HepG2 (cell line): ENCODE data around the gene PLEKHM2. TPM values are rescaled to one million over a fixed set of nuclear protein-coding genes. Genes with fewer than 3 reads are reported as not detected.

Experiments
- ATAD3A ChIP-seq: sonication (generic); formaldehyde crosslinking; IDR thresholded peaks from 2 replicates; pipeline ENCODE4 v1.4.0; 2020; ENCODE audit warnings: missing genetic modification reagents
- ATF5 ChIP-seq: sonication (generic); formaldehyde crosslinking; IDR thresholded peaks from 2 replicates; pipeline ENCODE4 v1.4.0; 2020; ENCODE audit warnings: mild to moderate bottlenecking, low read depth, missing genetic modification reagents
- FIP1L1 ChIP-seq: fragments of 200-400 bp; formaldehyde crosslinking; IDR thresholded peaks from 2 replicates; pipeline ENCODE4 v1.6.1; 2018; ENCODE audit warnings: low read depth, mild to moderate bottlenecking, low read length, moderate library complexity, borderline replicate concordance; ENCODE audit not compliant: insufficient read depth
- HOXA7 ChIP-seq: sonication (generic); formaldehyde crosslinking; IDR thresholded peaks from 2 replicates; pipeline ENCODE4 v1.8.1; 2022; ENCODE audit warnings: mild to moderate bottlenecking, missing genetic modification reagents, moderate library complexity
- JUN ChIP-seq: sonication (generic); formaldehyde crosslinking; IDR thresholded peaks from 2 replicates; pipeline ENCODE4 v1.4.0; 2020; ENCODE audit warnings: mild to moderate bottlenecking, missing genetic modification reagents
- KMT2A ChIP-seq: sonication (generic); formaldehyde crosslinking; IDR thresholded peaks from 2 replicates; pipeline ENCODE4 v1.4.0; 2020; ENCODE audit warnings: missing genetic modification reagents
- MYC ChIP-seq: sonication (generic); formaldehyde crosslinking; IDR thresholded peaks from 2 replicates; pipeline ENCODE4 v1.9.0; 2021; ENCODE audit warnings: missing genetic modification reagents, borderline replicate concordance
- POLR2AphosphoS2 ChIP-seq: IDR thresholded peaks from 2 replicates; pipeline ENCODE4 v1.6.1; 2011; ENCODE audit warnings: low read depth, low read length, improper control_type of control experiment
- SMYD3 ChIP-seq: sonication (generic); formaldehyde crosslinking; IDR thresholded peaks from 2 replicates; pipeline ENCODE4 v1.8.1; 2023; ENCODE audit warnings: mild to moderate bottlenecking, missing genetic modification reagents
- THAP7 ChIP-seq: sonication (generic); formaldehyde crosslinking; IDR thresholded peaks from 2 replicates; pipeline ENCODE4 v1.8.1; 2023; ENCODE audit warnings: mild to moderate bottlenecking, missing genetic modification reagents
- THAP8 ChIP-seq: sonication (generic); formaldehyde crosslinking; IDR thresholded peaks from 2 replicates; pipeline ENCODE4 v1.5.1; 2020; ENCODE audit warnings: missing genetic modification reagents, mild to moderate bottlenecking, borderline replicate concordance
- ZBTB4 ChIP-seq: sonication (generic); formaldehyde crosslinking; IDR thresholded peaks from 2 replicates; pipeline ENCODE4 v1.4.0; 2020; ENCODE audit warnings: missing genetic modification reagents, mild to moderate bottlenecking, borderline replicate concordance
- ZFP1 ChIP-seq: IDR thresholded peaks from 2 replicates; pipeline ENCODE4 v1.6.1; 2016
- ZFP62 ChIP-seq: sonication (generic); formaldehyde crosslinking; IDR thresholded peaks from 2 replicates; pipeline ENCODE4 v1.4.0; 2020; ENCODE audit warnings: missing genetic modification reagents
- ZMAT3 ChIP-seq: sonication (generic); formaldehyde crosslinking; conservative IDR thresholded peaks from 2 replicates; pipeline ENCODE4 v1.7.0; 2021; ENCODE audit warnings: missing genetic modification reagents
- ZNF281 ChIP-seq: sonication (generic); formaldehyde crosslinking; IDR thresholded peaks from 2 replicates; pipeline ENCODE4 v1.4.0; 2020; ENCODE audit warnings: missing genetic modification reagents, borderline replicate concordance
- ZNF292 ChIP-seq: sonication (generic); formaldehyde crosslinking; IDR thresholded peaks from 2 replicates; pipeline ENCODE4 v1.8.1; 2022; ENCODE audit warnings: mild to moderate bottlenecking, low read depth, missing genetic modification reagents, borderline replicate concordance
- ZNF34 ChIP-seq: sonication (generic); formaldehyde crosslinking; IDR thresholded peaks from 2 replicates; pipeline ENCODE4 v1.4.0; 2020; ENCODE audit warnings: mild to moderate bottlenecking, missing genetic modification reagents, borderline replicate concordance
- ZNF441 ChIP-seq: sonication (generic); formaldehyde crosslinking; IDR thresholded peaks from 2 replicates; pipeline ENCODE4 v1.7.0; 2021; ENCODE audit warnings: missing genetic modification reagents, borderline replicate concordance
- ZNF737 ChIP-seq: sonication (generic); formaldehyde crosslinking; IDR thresholded peaks from 2 replicates; pipeline ENCODE4 v1.5.0; 2020; ENCODE audit warnings: missing genetic modification reagents, mild to moderate bottlenecking, borderline replicate concordance
- ZNF841 ChIP-seq: sonication (generic); formaldehyde crosslinking; IDR thresholded peaks from 2 replicates; pipeline ENCODE4 v1.8.1; 2023; ENCODE audit warnings: missing genetic modification reagents, borderline replicate concordance
- polyA plus RNA-seq, 8 experiments: library from polyadenylated mRNA; depleted of rRNA in 3 of 8; stranded (reverse) in 7 of 8; unstranded in 1 of 8; fragments of >200 nt; fragmentation: Illumina TruSeq in 4 of 8; extraction: Trizol in 4 of 8; gene quantifications; 2 replicates each; pipeline versions ENCODE4 v1.2.1 to v1.2.3, GENCODE V29; 2011 to 2016; ENCODE audit warnings: low read depth in 4 of 8, missing spikeins in 1 of 8, mixed read lengths in 1 of 8; ENCODE audit not compliant: insufficient read depth in 1 of 8
- total RNA-seq, 5 experiments: library from RNA; depleted of rRNA; stranded (reverse); fragments of >200 nt; fragmentation: Illumina TruSeq; extraction: Trizol; gene quantifications; 2 replicates each; pipeline ENCODE4 v1.2.3, GENCODE V29; 2016; ENCODE audit warnings: low read depth in 1 of 5

Gene PLEKHM2
- total and polyA plus RNA-seq, 2 of the 13 experiments (the other 11 are each of a cell fraction or from before 2014, with no cell fraction given): 16.5 to 27.3 TPM

GRCh38 chr1:15740924-15741850, 57.1 kb downstream of the PLEKHM2 start (continued):
- TF ChIP-seq ZNF281 (no peak), ZBTB4 (no peak), JUN (no peak), ZFP1 (CRISPR knock-in tag) (no peak), ATAD3A (CRISPR knock-in tag) (no peak), ZNF841 (no peak), KMT2A (peak; percentile 57; the same call in 1 of the 2 replicates), MYC (CRISPR knock-in tag) (peak; percentile 58; the same call in 1 of the 2 replicates), ZMAT3 (no peak), ZNF441 (CRISPR knock-in tag) (0 out of 2 replicates have a peak, but pooled peaks have one; percentile 53), POLR2AphosphoS2 (no peak), FIP1L1 (no peak), ATF5 (no peak), ZNF292 (CRISPR knock-in tag) (no peak), ZNF34 (CRISPR knock-in tag) (no peak), ZNF737 (CRISPR knock-in tag) (no peak), HOXA7 (CRISPR knock-in tag) (no peak), ZFP62 (CRISPR knock-in tag) (no peak), THAP8 (no peak), SMYD3 (CRISPR knock-in tag) (no peak), THAP7 (CRISPR knock-in tag) (no peak)
